Measurements from ENCODE around the gene CSTB. TPM values are rescaled to one million over a fixed set of nuclear protein-coding genes. Genes with fewer than 3 reads are reported as not detected.

CSTB gene
- polyA plus RNA-seq, 4 donors = 42.1 to 109 (median 61.5) TPM

GRCh38 chr21:43755820-43756594, 20.1 kb downstream of the CSTB start:
- FAIRE-seq (no peak), DNase-seq (no peak)
- no peaks in the 10 kb centered on the region for H3K9me3 ChIP-seq (ENCODE audit: control insufficient read depth in 2 of 2, insufficient read depth in 1 of 2, low read depth in 1 of 2, low read length in 1 of 2)
- peaks cover 13 to 96% (median 25%) of the 10 kb centered on the region in 3 donors for H3K36me3 ChIP-seq (ENCODE audit: control insufficient read depth in 3 of 3, insufficient read depth in 2 of 3, low read depth in 1 of 3, low read length in 3 of 3)
- H3K4me3 ChIP-seq (ENCODE audit: low read depth in 1 of 3, low read length in 3 of 3) = no peak overlapping the region
- no peaks in the 10 kb centered on the region for H3K4me1 ChIP-seq (ENCODE audit: control insufficient read depth in 3 of 3, insufficient read depth in 2 of 3, low read depth in 1 of 3, low read length in 2 of 3)
- H3K27ac ChIP-seq (ENCODE audit: low read depth in 1 of 3, low read length in 2 of 3) = no peak overlapping the region
- H3K27me3 ChIP-seq (ENCODE audit: control insufficient read depth in 3 of 3, insufficient read depth in 3 of 3, low read length in 3 of 3) = no peaks in the 10 kb centered on the region
- WGBS, 3 donors = 95 to 98% (median 96%) methylated on average over 36 to 37 of the region's 37 CpGs

DNA sequence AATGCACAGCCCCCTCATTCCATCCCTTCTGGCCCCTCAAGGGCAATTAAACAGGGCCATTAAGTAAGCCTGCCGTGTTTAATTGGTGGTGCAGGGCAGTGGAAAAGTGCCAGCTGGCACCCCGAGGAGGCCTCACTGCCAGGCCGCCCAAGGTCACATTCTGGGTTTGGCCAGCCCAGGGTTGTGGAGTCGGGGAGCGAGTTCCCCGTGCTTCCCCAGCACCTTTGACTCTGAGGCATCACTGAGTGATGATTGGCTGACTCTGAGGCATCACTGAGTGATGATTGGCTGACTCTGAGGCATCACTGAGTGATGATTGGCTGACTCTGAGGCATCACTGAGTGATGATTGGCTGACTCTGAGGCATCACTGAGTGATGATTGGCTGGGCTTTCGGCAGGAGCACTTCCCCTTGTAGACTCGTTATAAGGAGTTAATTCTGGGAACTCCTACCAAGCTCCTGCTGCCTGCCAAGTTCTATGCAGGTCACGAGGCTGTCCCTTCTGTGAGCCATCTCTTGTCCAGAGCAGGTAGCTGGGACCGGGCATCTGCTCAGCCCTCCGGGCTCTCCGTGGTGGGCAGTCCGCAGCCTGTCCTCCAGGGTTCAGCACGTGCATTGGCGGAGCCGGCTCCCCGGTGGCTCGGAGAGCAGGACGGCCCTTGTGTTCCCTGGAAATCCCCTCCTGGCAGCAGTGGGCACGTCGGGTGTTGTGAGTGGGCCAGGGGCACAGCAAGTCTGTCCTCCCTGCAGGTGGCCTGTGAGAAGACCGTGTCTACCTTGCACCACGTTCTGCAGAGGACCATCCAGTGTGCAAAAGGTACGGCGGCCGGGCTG, 20.9 kb downstream of the CSTB start:
- H3K4me3 ChIP-seq (ENCODE audit: low read depth in 1 of 3, low read length in 3 of 3) = no peak overlapping the region
- FAIRE-seq = no peak
- H3K36me3 ChIP-seq (ENCODE audit: control insufficient read depth in 3 of 3, insufficient read depth in 2 of 3, low read depth in 1 of 3, low read length in 3 of 3) = peaks cover 13 to 97% (median 28%) of the 10 kb centered on the region in 3 donors
- 81 to 89% (median 85%) methylated on average over 26 of the region's 26 CpGs for WGBS, 3 donors
- no peaks in the 10 kb centered on the region for H3K4me1 ChIP-seq (ENCODE audit: control insufficient read depth in 3 of 3, insufficient read depth in 2 of 3, low read depth in 1 of 3, low read length in 2 of 3)
- DNase-seq = no peak
- H3K27me3 ChIP-seq (ENCODE audit: control insufficient read depth in 3 of 3, insufficient read depth in 3 of 3, low read length in 3 of 3) = no peaks in the 10 kb centered on the region
- H3K9me3 ChIP-seq (ENCODE audit: control insufficient read depth in 2 of 2, insufficient read depth in 1 of 2, low read depth in 1 of 2, low read length in 1 of 2) = no peaks in the 10 kb centered on the region
- H3K27ac ChIP-seq (ENCODE audit: low read depth in 1 of 3, low read length in 2 of 3) = no peak overlapping the region

DNA sequence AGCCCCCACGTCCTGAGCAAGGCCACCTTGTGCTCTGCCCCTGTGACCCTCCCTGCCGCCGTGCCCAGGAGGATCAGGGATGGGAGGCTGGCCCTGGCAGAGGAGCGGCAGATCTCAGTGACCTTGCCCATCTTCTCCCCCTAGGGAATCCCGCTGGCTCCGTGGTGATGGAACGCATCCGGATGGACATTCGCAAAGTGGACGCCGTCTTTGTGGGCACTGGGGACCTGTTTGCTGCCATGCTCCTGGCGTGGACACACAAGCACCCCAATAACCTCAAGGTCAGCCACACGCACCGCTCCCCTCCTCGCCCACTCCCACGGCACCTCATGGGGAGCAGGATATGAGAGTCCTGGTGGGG, 22.7 kb downstream of the CSTB start:
- Histone ChIP-seq H3K36me3 (ENCODE audit: control insufficient read depth in 3 of 3, insufficient read depth in 2 of 3, low read depth in 1 of 3, low read length in 3 of 3) (peaks cover 10 to 100% (median 26%) of the 10 kb centered on the region in 3 donors), H3K27me3 (ENCODE audit: control insufficient read depth in 3 of 3, insufficient read depth in 3 of 3, low read length in 3 of 3) (no peaks in the 10 kb centered on the region), H3K4me1 (ENCODE audit: control insufficient read depth in 3 of 3, insufficient read depth in 2 of 3, low read depth in 1 of 3, low read length in 2 of 3) (no peaks in the 10 kb centered on the region), H3K27ac (ENCODE audit: low read depth in 1 of 3, low read length in 2 of 3) (no peak overlapping the region), H3K9me3 (ENCODE audit: control insufficient read depth in 2 of 2, insufficient read depth in 1 of 2, low read depth in 1 of 2, low read length in 1 of 2) (no peaks in the 10 kb centered on the region), H3K4me3 (ENCODE audit: low read depth in 1 of 3, low read length in 3 of 3) (no peak overlapping the region)
- 96 to 98% (median 96%) methylated on average over 16 of the region's 16 CpGs for WGBS, 3 donors
- FAIRE-seq (no peak), DNase-seq (no peak)

- no peaks in the 10 kb centered on the region for H3K27me3 ChIP-seq (ENCODE audit: control insufficient read depth in 3 of 3, insufficient read depth in 3 of 3, low read length in 3 of 3)
- no peaks in the 10 kb centered on the region for H3K4me1 ChIP-seq (ENCODE audit: control insufficient read depth in 3 of 3, insufficient read depth in 2 of 3, low read depth in 1 of 3, low read length in 2 of 3)
- FAIRE-seq = no peak
- 85 to 93% (median 91%) methylated on average over 28 of the region's 28 CpGs for WGBS, 3 donors
- H3K27ac ChIP-seq (ENCODE audit: low read depth in 1 of 3, low read length in 2 of 3) = no peak overlapping the region
- H3K4me3 ChIP-seq (ENCODE audit: low read depth in 1 of 3, low read length in 3 of 3) = no peak overlapping the region
- no peaks in the 10 kb centered on the region for H3K9me3 ChIP-seq (ENCODE audit: control insufficient read depth in 2 of 2, insufficient read depth in 1 of 2, low read depth in 1 of 2, low read length in 1 of 2)
- no peak for DNase-seq
- H3K36me3 ChIP-seq (ENCODE audit: control insufficient read depth in 3 of 3, insufficient read depth in 2 of 3, low read depth in 1 of 3, low read length in 3 of 3) = peaks cover 10 to 100% (median 27%) of the 10 kb centered on the region in 3 donors
Measured at GRCh38 chr21:43752758-43753438, 23.2 kb downstream of the CSTB start.

GRCh38 chr21:43751955-43752591, 24.0 kb downstream of the CSTB start:
- no peak overlapping the region for H3K27ac ChIP-seq (ENCODE audit: low read depth in 1 of 3, low read length in 2 of 3)
- H3K27me3 ChIP-seq (ENCODE audit: control insufficient read depth in 3 of 3, insufficient read depth in 3 of 3, low read length in 3 of 3) = no peaks in the 10 kb centered on the region
- no peaks in the 10 kb centered on the region for H3K9me3 ChIP-seq (ENCODE audit: control insufficient read depth in 2 of 2, insufficient read depth in 1 of 2, low read depth in 1 of 2, low read length in 1 of 2)
- WGBS, 3 donors = 93 to 97% (median 95%) methylated on average over 30 to 31 of the region's 31 CpGs
- no peaks in the 10 kb centered on the region for H3K4me1 ChIP-seq (ENCODE audit: control insufficient read depth in 3 of 3, insufficient read depth in 2 of 3, low read depth in 1 of 3, low read length in 2 of 3)
- no peak for DNase-seq
- H3K36me3 ChIP-seq (ENCODE audit: control insufficient read depth in 3 of 3, insufficient read depth in 2 of 3, low read depth in 1 of 3, low read length in 3 of 3) = peaks cover 17 to 100% (median 31%) of the 10 kb centered on the region in 3 donors
- FAIRE-seq = no peak
- H3K4me3 ChIP-seq (ENCODE audit: low read depth in 1 of 3, low read length in 3 of 3) = no peak overlapping the region

- Histone ChIP-seq H3K27ac (ENCODE audit: low read depth in 1 of 3, low read length in 2 of 3) (no peak overlapping the region), H3K27me3 (ENCODE audit: control insufficient read depth in 3 of 3, insufficient read depth in 3 of 3, low read length in 3 of 3) (no peaks in the 10 kb centered on the region), H3K9me3 (ENCODE audit: control insufficient read depth in 2 of 2, insufficient read depth in 1 of 2, low read depth in 1 of 2, low read length in 1 of 2) (no peaks in the 10 kb centered on the region), H3K4me1 (ENCODE audit: control insufficient read depth in 3 of 3, insufficient read depth in 2 of 3, low read depth in 1 of 3, low read length in 2 of 3) (no peaks in the 10 kb centered on the region), H3K36me3 (ENCODE audit: control insufficient read depth in 3 of 3, insufficient read depth in 2 of 3, low read depth in 1 of 3, low read length in 3 of 3) (peaks cover 19 to 100% (median 24%) of the 10 kb centered on the region in 3 donors), H3K4me3 (ENCODE audit: low read depth in 1 of 3, low read length in 3 of 3) (no peak overlapping the region)
- DNase-seq = no peak
- 91 to 96% (median 93%) methylated on average over 28 of the region's 28 CpGs for WGBS, 3 donors
- no peak for FAIRE-seq
Measured at GRCh38 chr21:43750339-43751033, 25.6 kb downstream of the CSTB start.

GRCh38 chr21:43749651-43750262, 26.4 kb downstream of the CSTB start:
- Histone ChIP-seq H3K27ac (ENCODE audit: low read depth in 1 of 3, low read length in 2 of 3) (no peak overlapping the region), H3K9me3 (ENCODE audit: control insufficient read depth in 2 of 2, insufficient read depth in 1 of 2, low read depth in 1 of 2, low read length in 1 of 2) (no peaks in the 10 kb centered on the region), H3K27me3 (ENCODE audit: control insufficient read depth in 3 of 3, insufficient read depth in 3 of 3, low read length in 3 of 3) (no peaks in the 10 kb centered on the region), H3K4me1 (ENCODE audit: control insufficient read depth in 3 of 3, insufficient read depth in 2 of 3, low read depth in 1 of 3, low read length in 2 of 3) (no peaks in the 10 kb centered on the region), H3K36me3 (ENCODE audit: control insufficient read depth in 3 of 3, insufficient read depth in 2 of 3, low read depth in 1 of 3, low read length in 3 of 3) (peaks cover 16 to 99% (median 25%) of the 10 kb centered on the region in 3 donors), H3K4me3 (ENCODE audit: low read depth in 1 of 3, low read length in 3 of 3) (no peak overlapping the region)
- FAIRE-seq = no peak
- DNase-seq = no peak
- 86 to 92% (median 88%) methylated on average over 13 to 18 of the region's 18 CpGs for WGBS, 3 donors

Data from small intestine (tissue), 7 donors.